Vagina (tissue), 2 donors: ENCODE data around the gene TAS1R3. TPM values are rescaled to one million over a fixed set of nuclear protein-coding genes. Genes with fewer than 3 reads are reported as not detected.

Source experiments
- DNase-seq, 2 donors: peaks; one replicate each; pipeline ENCODE4 v3.0.0-alpha.2; 2017; ENCODE audit errors: extremely low spot score in 2 of 2
- H3K27ac ChIP-seq: fragments of 200-600 bp; sonication (generic); one replicate; pipeline ENCODE4 v1.5.1; 2019
- H3K27me3 ChIP-seq: fragments of 200-600 bp; sonication (generic); one replicate; pipeline ENCODE4 v1.5.1; 2019
- H3K36me3 ChIP-seq, 2 donors: fragments of 200-600 bp; sonication (generic); one replicate each; pipeline ENCODE4 v1.5.1; 2017 to 2019
- H3K4me1 ChIP-seq: fragments of 200-600 bp; sonication (generic); one replicate; pipeline ENCODE4 v1.5.1; 2019
- H3K4me3 ChIP-seq, 2 donors: fragments of 200-600 bp; sonication (generic); 1 replicate in 1 of 2; 2 replicates in 1 of 2; pipeline ENCODE4 v1.5.1; 2016 to 2019
- H3K9me3 ChIP-seq: fragments of 200-600 bp; sonication (generic); one replicate; pipeline ENCODE4 v1.5.1; 2019
- CTCF ChIP-seq, 3 experiments: fragments of 450-650 bp in 2 of 3; fragments of 200-600 bp in 1 of 3; sonication (generic) in 1 of 3; IDR thresholded peaks; one replicate each; pipeline ENCODE4 v1.5.1; 2017 to 2019; ENCODE audit warnings: antibody characterized with exemption in 3 of 3, mild to moderate bottlenecking in 2 of 3, moderate library complexity in 2 of 3
- POLR2A ChIP-seq, 2 donors: fragments of 450-650 bp; IDR thresholded peaks; one replicate each; pipeline ENCODE4 v1.6.1; 2017; ENCODE audit warnings: antibody characterized with exemption in 2 of 2, mild to moderate bottlenecking in 2 of 2, moderate library complexity in 2 of 2
- POLR2AphosphoS5 ChIP-seq, 2 donors: sonication (generic); formaldehyde crosslinking; IDR thresholded peaks; one replicate each; pipeline ENCODE4 v1.9.0; 2017; ENCODE audit warnings: antibody characterized with exemption in 2 of 2, mild to moderate bottlenecking in 2 of 2, low read depth in 1 of 2; ENCODE audit not compliant: insufficient read depth in 1 of 2
- intact Hi-C: fragments of 100-400 bp; cut with DNase I; formaldehyde crosslinking; loops from one replicate; pipeline ENCODE4 v1.15.1; 2023
- total RNA-seq: library from RNA; depleted of rRNA; stranded (reverse); fragments of >200 nt; gene quantifications from one replicate; pipeline ENCODE4 v1.2.3, GENCODE V29; 2016

The TAS1R3 gene
- total RNA-seq, 1 donor from 2014 or later = 0.74 TPM

- no peak for TF ChIP-seq POLR2A (IDR thresholded peaks at IDR 0.05)
- TF ChIP-seq POLR2AphosphoS5 (IDR thresholded peaks at IDR 0.05; ENCODE audit: insufficient read depth in 1 of 2, low read depth in 1 of 2) = peak in 1 of 2 donors; percentile 35
- intact Hi-C loops = no loop called here
- no peaks in the 10 kb centered on the region for H3K9me3 ChIP-seq
- no peak for DNase-seq
- H3K27ac ChIP-seq = no peak overlapping the region
- no peaks in the 10 kb centered on the region for H3K27me3 ChIP-seq
- peaks cover 37% of the 10 kb centered on the region for H3K4me1 ChIP-seq
- H3K4me3 ChIP-seq = no peak overlapping the region
- peaks cover 0 to 11% of the 10 kb centered on the region in 2 donors for H3K36me3 ChIP-seq
Measured at GRCh38 chr1:1332774-1333480, 1.8 kb downstream of the TAS1R3 start.

GRCh38 chr1:1333551-1334241, 2.6 kb downstream of the TAS1R3 start:
- no peak overlapping the region for H3K4me3 ChIP-seq
- no peak overlapping the region for H3K27ac ChIP-seq
- intact Hi-C loops = no loop called here
- peaks cover 37% of the 10 kb centered on the region for H3K4me1 ChIP-seq
- peaks cover 0 to 16% of the 10 kb centered on the region in 2 donors for H3K36me3 ChIP-seq
- H3K9me3 ChIP-seq = no peaks in the 10 kb centered on the region
- no peaks in the 10 kb centered on the region for H3K27me3 ChIP-seq
- TF ChIP-seq POLR2AphosphoS5 (IDR thresholded peaks at IDR 0.05; ENCODE audit: insufficient read depth in 1 of 2, low read depth in 1 of 2) = no peak
- TF ChIP-seq CTCF (IDR thresholded peaks at IDR 0.05) = no peak
- TF ChIP-seq POLR2A (IDR thresholded peaks at IDR 0.05) = no peak
- DNase-seq = no peak

GRCh38 chr1:1334835-1335234, 3.8 kb downstream of the TAS1R3 start:
- Histone ChIP-seq H3K9me3 (no peaks in the 10 kb centered on the region), H3K27me3 (no peaks in the 10 kb centered on the region), H3K27ac (no peak overlapping the region), H3K4me1 (peaks cover 36% of the 10 kb centered on the region), H3K4me3 (no peak overlapping the region), H3K36me3 (peaks cover 0 to 26% of the 10 kb centered on the region in 2 donors)
- DNase-seq = no peak
- intact Hi-C loops = no loop called here
- TF ChIP-seq CTCF (IDR thresholded peaks at IDR 0.05) (no peak), POLR2A (IDR thresholded peaks at IDR 0.05) (no peak)

- Histone ChIP-seq H3K27ac (no peak overlapping the region), H3K4me3 (no peak overlapping the region), H3K36me3 (peaks cover 0 to 30% of the 10 kb centered on the region in 2 donors), H3K4me1 (peaks cover 32% of the 10 kb centered on the region), H3K27me3 (no peaks in the 10 kb centered on the region), H3K9me3 (no peaks in the 10 kb centered on the region)
- no peak for DNase-seq
- TF ChIP-seq CTCF (IDR thresholded peaks at IDR 0.05) (no peak), POLR2AphosphoS5 (IDR thresholded peaks at IDR 0.05; ENCODE audit: insufficient read depth in 1 of 2, low read depth in 1 of 2) (no peak), POLR2A (IDR thresholded peaks at IDR 0.05) (no peak)
- intact Hi-C loops = no loop called here
Measured at GRCh38 chr1:1335283-1335682, 4.2 kb downstream of the TAS1R3 start.

- H3K4me3 ChIP-seq = no peak overlapping the region
- H3K36me3 ChIP-seq = peaks cover 0 to 33% of the 10 kb centered on the region in 2 donors
- H3K9me3 ChIP-seq = no peaks in the 10 kb centered on the region
- DNase-seq = no peak
- H3K27ac ChIP-seq = no peak overlapping the region
- no peak for TF ChIP-seq POLR2AphosphoS5 (IDR thresholded peaks at IDR 0.05; ENCODE audit: insufficient read depth in 1 of 2, low read depth in 1 of 2)
- TF ChIP-seq CTCF (IDR thresholded peaks at IDR 0.05) = no peak
- no peak for TF ChIP-seq POLR2A (IDR thresholded peaks at IDR 0.05)
- no peaks in the 10 kb centered on the region for H3K27me3 ChIP-seq
- intact Hi-C loops = no loop called here
- peaks cover 26% of the 10 kb centered on the region for H3K4me1 ChIP-seq
Measured at GRCh38 chr1:1335792-1336248, 4.7 kb downstream of the TAS1R3 start.
